ENCODE results near the gene ANKRD40. TPM values are rescaled to one million over a fixed set of nuclear protein-coding genes. Genes with fewer than 3 reads are reported as not detected.

Gene ANKRD40
- total and polyA plus RNA-seq, 10 of the 15 experiments (the other 5 are each of a cell fraction or from before 2014, with no cell fraction given) = 5.9 to 21.7 (median 14.8) TPM

GRCh38 chr17:50754521-50754920, 46.8 kb upstream of the ANKRD40 start:
- in situ Hi-C loops (cut with MboI) = no loop called here
- POLR2A ChIA-PET = no interaction called here
- FAIRE-seq = no peak

More at GRCh38 chr17:50754521-50754920, 46.8 kb upstream of the ANKRD40 start:
- Histone ChIP-seq H3K9me3 (replicated peaks; ENCODE audit: control insufficient read depth, insufficient read depth, low read length) (no peaks in the 10 kb centered on the region), H3K9ac (ENCODE audit: control insufficient read depth, insufficient read depth, low read length) (no peak overlapping the region), H2AFZ (ENCODE audit: control insufficient read depth, low read depth, low read length) (no peak overlapping the region), H3K4me1 (ENCODE audit: control insufficient read depth, insufficient read depth, low read length) (no peaks in the 10 kb centered on the region), H3K27ac (ENCODE audit: control insufficient read depth, insufficient read depth) (no peak overlapping the region), H4K20me1 (ENCODE audit: control insufficient read depth, insufficient read depth) (no peaks in the 10 kb centered on the region), H3K4me3 (no peak overlapping the region), H3K79me2 (ENCODE audit: control insufficient read depth, insufficient read depth, low read length) (no peaks in the 10 kb centered on the region), H3K4me2 (ENCODE audit: control insufficient read depth, insufficient read depth) (no peak overlapping the region), H3K36me3 (ENCODE audit: control insufficient read depth in 2 of 2, insufficient read depth in 2 of 2, low read length in 1 of 2) (peaks cover 2 to 19% of the 10 kb centered on the region in 2 experiments), H3K27me3 (replicated peaks in 1 of 2; ENCODE audit: control insufficient read depth in 2 of 2, insufficient read depth in 2 of 2, low read length in 1 of 2) (no peaks in the 10 kb centered on the region)
- SMC1A ChIA-PET (ENCODE audit: uncharacterized antibody, unreplicated experiment) = interaction anchor here (1.0 to 1.5 kb wide), 3 partner anchors 9 to 22 kb away, joined by 3 to 4 read pairs (median 3); no protein-coding TSS in a partner anchor
- CTCF ChIA-PET = interaction anchor here (0.9 to 3.4 kb wide), 3 partner anchors 9 to 28 kb away, joined by 3 to 15 read pairs (median 3); no protein-coding TSS in a partner anchor
- WGBS (ENCODE audit: insufficient coverage, insufficient replicate concordance, low lambda C conversion rate, missing lambda C conversion rate) = 50% methylated on average over 2 of the region's 2 CpGs
- no TSS peak for BruUV-seq (replicated peaks)
- RAD21 ChIA-PET (ENCODE audit: unreplicated experiment) = no interaction called here
- DNase-seq (ENCODE audit: low read depth, low spot score) = no peak
- intact Hi-C loops (cut with micrococcal nuclease; ENCODE audit: unreplicated experiment) = no loop called here
- TF ChIP-seq SREBF2 (IDR thresholded peaks at IDR 0.05; ENCODE audit: low read length) = no peak
- TF ChIP-seq POLR2AphosphoS5 (IDR thresholded peaks at IDR 0.05; ENCODE audit: low read length) = no peak
- TF ChIP-seq MYB (IDR thresholded peaks at IDR 0.05; ENCODE audit: borderline replicate concordance, low read depth, low read length) = no peak
- no peak for TF ChIP-seq PAX8 (IDR thresholded peaks at IDR 0.05)
- no peak for TF ChIP-seq PRDM15 (CRISPR knock-in tag; IDR thresholded peaks at IDR 0.05)
- no peak for TF ChIP-seq EZH2 (IDR thresholded peaks at IDR 0.05; ENCODE audit: borderline replicate concordance, control insufficient read depth, low read depth, low read length)
- no peak for TF ChIP-seq IRF3 (IDR thresholded peaks at IDR 0.05)
- TF ChIP-seq NR2C2 (IDR thresholded peaks at IDR 0.05; ENCODE audit: borderline replicate concordance, control insufficient read depth, insufficient read length, low read depth) = no peak
- no peak for TF ChIP-seq ZBTB11 (CRISPR knock-in tag; IDR thresholded peaks at IDR 0.05)
- no peak for TF ChIP-seq SMC3 (IDR thresholded peaks at IDR 0.05; ENCODE audit: borderline replicate concordance, low read length)
- no peak for ATAC-seq
